Vagina (tissue), 2 donors: ENCODE results near the gene SMIM1.

Experiments
- CTCF ChIP-seq, 3 experiments: fragments of 450-650 bp in 2 of 3; fragments of 200-600 bp in 1 of 3; sonication (generic) in 1 of 3; IDR thresholded peaks; one replicate each; pipeline ENCODE4 v1.5.1; 2017 to 2019; ENCODE audit warnings: antibody characterized with exemption in 3 of 3, mild to moderate bottlenecking in 2 of 3, moderate library complexity in 2 of 3
- POLR2A ChIP-seq, 2 donors: fragments of 450-650 bp; IDR thresholded peaks; one replicate each; pipeline ENCODE4 v1.6.1; 2017; ENCODE audit warnings: antibody characterized with exemption in 2 of 2, mild to moderate bottlenecking in 2 of 2, moderate library complexity in 2 of 2
- POLR2AphosphoS5 ChIP-seq, 2 donors: sonication (generic); formaldehyde crosslinking; IDR thresholded peaks; one replicate each; pipeline ENCODE4 v1.9.0; 2017; ENCODE audit warnings: antibody characterized with exemption in 2 of 2, mild to moderate bottlenecking in 2 of 2, low read depth in 1 of 2; ENCODE audit not compliant: insufficient read depth in 1 of 2

- TF ChIP-seq POLR2A (IDR thresholded peaks at IDR 0.05) = no peak
- no peak for TF ChIP-seq POLR2AphosphoS5 (IDR thresholded peaks at IDR 0.05; ENCODE audit: insufficient read depth in 1 of 2, low read depth in 1 of 2)
- no peak for TF ChIP-seq CTCF (IDR thresholded peaks at IDR 0.05)
Observed at GRCh38 chr1:3763351-3764125, 9.0 kb upstream of the SMIM1 start.
